Stimulated activated naive CD8-positive, alpha-beta T cell treated with anti-CD3 and anti-CD28 coated beads, Interleukin-15, Interleukin-2, amounts not matched to agents 100 U/mL and 50 U/mL, for 24 hours (primary cell): ENCODE measurements around the gene TRIM42.

Source experiments
- ATAC-seq: fragments of 150-1000 bp; cut with Tn5 transposase; one replicate; pipeline ENCODE4 v1.10.0; 2021
- DNase-seq: peaks from one replicate; pipeline ENCODE4 v3.0.0; 2021

The TRIM42 gene

GRCh38 chr3:140710711-140711389 is 33.0 kb downstream of the TRIM42 start:
- no peak for ATAC-seq
- DNase-seq, result no peak

GRCh38 chr3:140711390-140712035 is 33.6 kb downstream of the TRIM42 start:
- DNase-seq, result no peak
- no peak for ATAC-seq

- no peak for DNase-seq
- no peak for ATAC-seq
Measured at GRCh38 chr3:140712301-140712700, 34.4 kb downstream of the TRIM42 start.

GRCh38 chr3:140715035-140715434 is 37.2 kb downstream of the TRIM42 start:
- no peak for DNase-seq
- no peak for ATAC-seq

- ATAC-seq (no peak), DNase-seq (no peak)
Measured at GRCh38 chr3:140717921-140718320, 40.1 kb downstream of the TRIM42 start.

GRCh38 chr3:140719841-140720614 is 42.2 kb downstream of the TRIM42 start:
- ATAC-seq (no peak), DNase-seq (no peak)

GRCh38 chr3:140723576-140723975 is 45.7 kb downstream of the TRIM42 start:
- no peak for ATAC-seq
- DNase-seq, result no peak

GRCh38 chr3:140724856-140725812 is 47.3 kb downstream of the TRIM42 start:
- DNase-seq, result no peak
- ATAC-seq, result no peak

GRCh38 chr3:140726066-140726465 is 48.2 kb downstream of the TRIM42 start:
- ATAC-seq (no peak), DNase-seq (no peak)

GRCh38 chr3:140727886-140728285 is 50.0 kb downstream of the TRIM42 start:
- DNase-seq (no peak), ATAC-seq (no peak)

GRCh38 chr3:140731440-140732119 is 53.7 kb downstream of the TRIM42 start:
- DNase-seq, result no peak
- no peak for ATAC-seq

- ATAC-seq (no peak), DNase-seq (no peak)
Measured at GRCh38 chr3:140733623-140734022, 55.8 kb downstream of the TRIM42 start.

- ATAC-seq, result no peak
- peak; percentile 8 for DNase-seq
Measured at GRCh38 chr3:140736863-140737460, 59.1 kb downstream of the TRIM42 start.

- DNase-seq (no peak), ATAC-seq (no peak)
Measured at GRCh38 chr3:140742116-140742515, 64.3 kb downstream of the TRIM42 start.

GRCh38 chr3:140748171-140748570 is 70.3 kb downstream of the TRIM42 start:
- DNase-seq, result no peak
- ATAC-seq, result no peak

GRCh38 chr3:140748903-140749302 is 71.0 kb downstream of the TRIM42 start:
- no peak for DNase-seq
- ATAC-seq, result no peak
